Panc1 (cell line): ENCODE results near the gene UVSSA. TPM values are rescaled to one million over a fixed set of nuclear protein-coding genes. Genes with fewer than 3 reads are reported as not detected.

ENCODE experiments used
- ATAC-seq: fragments of 200-7000 bp; cut with Tn5 transposase; 2 replicates; pipeline ENCODE4 v1.9.1; 2020; ENCODE audit warnings: mild to moderate bottlenecking, moderate library complexity
- BruUV-seq: library from RNA; stranded (reverse); fragments of 400-500 nt; replicated peaks from 2 replicates; lab custom pipeline; 2021; lab: Mats Ljungman, UMichigan
- CTCF ChIA-PET: fragments of 300-600 bp; sonication (Branson Sonifier 250); formaldehyde crosslinking; loops from one replicate; lab custom pipeline; 2022; ENCODE audit warnings: antibody characterized with exemption; lab: Charles Lee
- POLR2A ChIA-PET: fragments of 300-600 bp; sonication (Branson Sonifier 250); formaldehyde crosslinking; loops from one replicate; lab custom pipeline; 2022; ENCODE audit warnings: antibody characterized with exemption; lab: Charles Lee
- DNase-seq: peaks from one replicate; pipeline ENCODE4 v3.0.0-alpha.2; 2010; ENCODE audit warnings: low read depth, low spot score
- H3K27ac ChIP-seq: 2 replicates; pipeline ENCODE4 v1.5.1; 2011; ENCODE audit warnings: mild to moderate bottlenecking, low read length, inconsistent platforms
- H3K27me3 ChIP-seq: fragments of 200-500 bp; sonication (Bioruptor generic); 2 replicates; pipeline ENCODE4 v1.6.0; 2014; ENCODE audit warnings: low read length, inconsistent platforms; ENCODE audit not compliant: control insufficient read depth, insufficient read depth
- H3K36me3 ChIP-seq: fragments of 200-500 bp; sonication (Bioruptor generic); 2 replicates; pipeline ENCODE4 v1.5.1; 2014; ENCODE audit warnings: inconsistent platforms, mild to moderate bottlenecking, low read length, moderate library complexity; ENCODE audit not compliant: control insufficient read depth, insufficient read depth
- H3K4me1 ChIP-seq: 2 replicates; pipeline ENCODE4 v1.5.1; 2011; ENCODE audit warnings: inconsistent platforms, mild to moderate bottlenecking, low read length, moderate library complexity; ENCODE audit not compliant: control insufficient read depth, insufficient read depth
- H3K4me3 ChIP-seq, 2 experiments: 2 replicates each; pipeline ENCODE4 v1.5.1; 2011 to 2012; ENCODE audit warnings: low read depth in 2 of 2, low read length in 2 of 2, mild to moderate bottlenecking in 2 of 2, inconsistent platforms in 1 of 2, moderate library complexity in 1 of 2
- H3K9me3 ChIP-seq: fragments of 200-500 bp; sonication (Bioruptor generic); 2 replicates; pipeline ENCODE4 v1.5.1; 2014; ENCODE audit warnings: low read depth, mild to moderate bottlenecking, inconsistent platforms, low read length, moderate library complexity; ENCODE audit not compliant: control insufficient read depth, insufficient read depth
- POLR2AphosphoS5 ChIP-seq: IDR thresholded peaks from 2 replicates; pipeline ENCODE4 v1.6.1; 2012; ENCODE audit warnings: mild to moderate bottlenecking, low read depth, low read length, moderate library complexity
- SIN3A ChIP-seq: IDR thresholded peaks from 2 replicates; pipeline ENCODE4 v1.6.1; 2012; ENCODE audit warnings: low read depth, mild to moderate bottlenecking, low read length, moderate library complexity, borderline replicate concordance; ENCODE audit not compliant: insufficient read depth
- TCF7L2 ChIP-seq: IDR thresholded peaks from 2 replicates; pipeline ENCODE4 v1.6.1; 2011; ENCODE audit warnings: mild to moderate bottlenecking, low read depth, low read length, inconsistent platforms
- in situ Hi-C: cut with HindIII; loops from 2 replicates; pipeline ENCODE4 v1.10.0; 2016; ENCODE audit warnings: low sequenced_read_pairs, low pct_unique_long_range_greater_than_20kb
- intact Hi-C: fragments of 100-400 bp; cut with micrococcal nuclease; formaldehyde crosslinking; loops from one replicate; pipeline ENCODE4 v1.10.0; 2022; ENCODE audit not compliant: unreplicated experiment
- total RNA-seq: library from RNA; stranded (reverse); gene quantifications from one replicate; pipeline ENCODE4 v1.2.1, GENCODE V29; 2021; ENCODE audit not compliant: unreplicated experiment
- TF ChIP-seq, protein P1 (sequence below), 2 experiments: IDR thresholded peaks; 2 replicates each; pipeline ENCODE4 v1.6.1; 2011 to 2012; ENCODE audit warnings: low read depth in 2 of 2, control low read depth in 1 of 2, low read length in 1 of 2, mild to moderate bottlenecking in 1 of 2, moderate library complexity in 1 of 2; ENCODE audit not compliant: insufficient read depth in 1 of 2
- TF ChIP-seq, protein P2 (sequence below): fragments of 450-650 bp; IDR thresholded peaks from 2 replicates; pipeline ENCODE4 v1.5.1; 2017; ENCODE audit warnings: mild to moderate bottlenecking

UVSSA gene
- total RNA-seq, 1 experiment from 2014 or later = 23.4 TPM

DNA sequence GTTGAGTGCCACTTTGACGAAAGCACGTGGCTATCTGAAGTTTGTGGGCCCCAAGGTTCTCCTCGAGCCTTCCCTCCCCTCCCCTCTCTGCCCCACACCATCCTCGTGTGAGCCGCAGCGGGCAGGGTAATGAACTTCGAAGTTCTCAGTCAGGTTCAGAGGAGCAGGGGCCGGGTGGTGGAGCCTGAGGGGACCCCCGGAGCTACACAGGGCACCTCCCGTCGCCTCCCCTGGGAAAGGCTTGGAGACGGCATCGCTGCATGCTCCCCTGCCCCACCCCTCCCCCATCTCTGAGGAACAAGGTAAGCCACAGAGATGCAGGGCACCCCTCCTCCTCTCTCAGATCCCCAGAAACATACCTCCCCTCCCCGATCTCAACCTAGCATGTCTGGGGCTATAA lies 62.1 kb downstream of the UVSSA start:
- no peak for ATAC-seq
- Histone ChIP-seq H3K36me3 (no peaks in the 10 kb centered on the region), H3K4me1 (no peaks in the 10 kb centered on the region), H3K27ac (no peak overlapping the region), H3K4me3 (no peak overlapping the region), H3K9me3 (no peaks in the 10 kb centered on the region), H3K27me3 (no peaks in the 10 kb centered on the region)
- ChIA-PET POLR2A (no interaction called here), CTCF (no interaction called here)
- no peak for TF ChIP-seq TCF7L2
- no peak for TF ChIP-seq SIN3A
- TF ChIP-seq, protein P1, sequence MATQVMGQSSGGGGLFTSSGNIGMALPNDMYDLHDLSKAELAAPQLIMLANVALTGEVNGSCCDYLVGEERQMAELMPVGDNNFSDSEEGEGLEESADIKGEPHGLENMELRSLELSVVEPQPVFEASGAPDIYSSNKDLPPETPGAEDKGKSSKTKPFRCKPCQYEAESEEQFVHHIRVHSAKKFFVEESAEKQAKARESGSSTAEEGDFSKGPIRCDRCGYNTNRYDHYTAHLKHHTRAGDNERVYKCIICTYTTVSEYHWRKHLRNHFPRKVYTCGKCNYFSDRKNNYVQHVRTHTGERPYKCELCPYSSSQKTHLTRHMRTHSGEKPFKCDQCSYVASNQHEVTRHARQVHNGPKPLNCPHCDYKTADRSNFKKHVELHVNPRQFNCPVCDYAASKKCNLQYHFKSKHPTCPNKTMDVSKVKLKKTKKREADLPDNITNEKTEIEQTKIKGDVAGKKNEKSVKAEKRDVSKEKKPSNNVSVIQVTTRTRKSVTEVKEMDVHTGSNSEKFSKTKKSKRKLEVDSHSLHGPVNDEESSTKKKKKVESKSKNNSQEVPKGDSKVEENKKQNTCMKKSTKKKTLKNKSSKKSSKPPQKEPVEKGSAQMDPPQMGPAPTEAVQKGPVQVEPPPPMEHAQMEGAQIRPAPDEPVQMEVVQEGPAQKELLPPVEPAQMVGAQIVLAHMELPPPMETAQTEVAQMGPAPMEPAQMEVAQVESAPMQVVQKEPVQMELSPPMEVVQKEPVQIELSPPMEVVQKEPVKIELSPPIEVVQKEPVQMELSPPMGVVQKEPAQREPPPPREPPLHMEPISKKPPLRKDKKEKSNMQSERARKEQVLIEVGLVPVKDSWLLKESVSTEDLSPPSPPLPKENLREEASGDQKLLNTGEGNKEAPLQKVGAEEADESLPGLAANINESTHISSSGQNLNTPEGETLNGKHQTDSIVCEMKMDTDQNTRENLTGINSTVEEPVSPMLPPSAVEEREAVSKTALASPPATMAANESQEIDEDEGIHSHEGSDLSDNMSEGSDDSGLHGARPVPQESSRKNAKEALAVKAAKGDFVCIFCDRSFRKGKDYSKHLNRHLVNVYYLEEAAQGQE (IDR thresholded peaks at IDR 0.05; ENCODE audit: insufficient read depth in 1 of 2, low read depth in 2 of 2, low read length in 1 of 2) = no peak
- TF ChIP-seq, protein P2, sequence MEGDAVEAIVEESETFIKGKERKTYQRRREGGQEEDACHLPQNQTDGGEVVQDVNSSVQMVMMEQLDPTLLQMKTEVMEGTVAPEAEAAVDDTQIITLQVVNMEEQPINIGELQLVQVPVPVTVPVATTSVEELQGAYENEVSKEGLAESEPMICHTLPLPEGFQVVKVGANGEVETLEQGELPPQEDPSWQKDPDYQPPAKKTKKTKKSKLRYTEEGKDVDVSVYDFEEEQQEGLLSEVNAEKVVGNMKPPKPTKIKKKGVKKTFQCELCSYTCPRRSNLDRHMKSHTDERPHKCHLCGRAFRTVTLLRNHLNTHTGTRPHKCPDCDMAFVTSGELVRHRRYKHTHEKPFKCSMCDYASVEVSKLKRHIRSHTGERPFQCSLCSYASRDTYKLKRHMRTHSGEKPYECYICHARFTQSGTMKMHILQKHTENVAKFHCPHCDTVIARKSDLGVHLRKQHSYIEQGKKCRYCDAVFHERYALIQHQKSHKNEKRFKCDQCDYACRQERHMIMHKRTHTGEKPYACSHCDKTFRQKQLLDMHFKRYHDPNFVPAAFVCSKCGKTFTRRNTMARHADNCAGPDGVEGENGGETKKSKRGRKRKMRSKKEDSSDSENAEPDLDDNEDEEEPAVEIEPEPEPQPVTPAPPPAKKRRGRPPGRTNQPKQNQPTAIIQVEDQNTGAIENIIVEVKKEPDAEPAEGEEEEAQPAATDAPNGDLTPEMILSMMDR = no peak
- TF ChIP-seq POLR2AphosphoS5 = no peak
- intact Hi-C loops (no loop called here), in situ Hi-C loops (no loop called here)
- DNase-seq = no peak
- no TSS peak for BruUV-seq

GRCh38 chr4:1409491-1410425 lies 62.8 kb downstream of the UVSSA start:
- intact Hi-C loops = no loop called here
- BruUV-seq = no TSS peak
- DNase-seq = no peak
- Histone ChIP-seq H3K4me1 (no peaks in the 10 kb centered on the region), H3K27ac (no peak overlapping the region), H3K36me3 (no peaks in the 10 kb centered on the region), H3K4me3 (no peak overlapping the region), H3K9me3 (no peaks in the 10 kb centered on the region), H3K27me3 (no peaks in the 10 kb centered on the region)
- TF ChIP-seq, protein P2 = no peak
- TF ChIP-seq POLR2AphosphoS5 = no peak
- TF ChIP-seq, protein P1 (IDR thresholded peaks at IDR 0.05; ENCODE audit: insufficient read depth in 1 of 2, low read depth in 2 of 2, low read length in 1 of 2) = no peak
- no peak for TF ChIP-seq TCF7L2
- TF ChIP-seq SIN3A = no peak
- in situ Hi-C loops = no loop called here
- ATAC-seq = no peak
- ChIA-PET POLR2A (no interaction called here), CTCF (no interaction called here)
